Muscle of arm (tissue), 12 donors: ENCODE measurements around the gene PANK4. TPM values are rescaled to one million over a fixed set of nuclear protein-coding genes. Genes with fewer than 3 reads are reported as not detected.

Experiments used
- DNase-seq: peaks from one replicate; pipeline ENCODE4 v3.0.0-alpha.2; 2013
- polyA plus RNA-seq, 12 donors: library from polyadenylated mRNA; unstranded; fragments of 120-200 nt; gene quantifications; one replicate each; pipeline ENCODE4 v1.2.1, GENCODE V29; 2013; ENCODE audit not compliant: insufficient read length in 12 of 12

Gene PANK4
- polyA plus RNA-seq, 12 donors, result 16.7 to 24.2 (median 19.6) TPM; not detected in 1

GRCh38 chr1:2530513-2531361 lies 4.3 kb upstream of the PANK4 start:
- DNase-seq, result no peak

GRCh38 chr1:2529784-2530512 lies 3.6 kb upstream of the PANK4 start, which contains the start of gene HES5:
HES5 (minus strand) TSS chr1:2530263; CDS start chr1:2530164, 99 bp downstream.
- DNase-seq, result no peak

- DNase-seq, result no peak
Observed at GRCh38 chr1:2528966-2529783, 2.8 kb upstream of the PANK4 start.

- DNase-seq, result no peak
Observed at GRCh38 chr1:2528611-2528965, 2.2 kb upstream of the PANK4 start.

GRCh38 chr1:2528016-2528415 lies 1.6 kb upstream of the PANK4 start:
- no peak for DNase-seq

- no peak for DNase-seq
Observed at GRCh38 chr1:2527556-2527860, 1.1 kb upstream of the PANK4 start.

- no peak for DNase-seq
Observed at GRCh38 chr1:2526824-2527555, 594 bp upstream of the PANK4 start.

GRCh38 chr1:2525572-2525919 lies 850 bp downstream of the PANK4 start:
- no peak for DNase-seq

- DNase-seq, result no peak
Observed at GRCh38 chr1:2523891-2524609, 2.3 kb downstream of the PANK4 start.

GRCh38 chr1:2523191-2523890 lies 3.1 kb downstream of the PANK4 start:
- DNase-seq, result no peak

- no peak for DNase-seq
Observed at GRCh38 chr1:2522230-2522629, 4.2 kb downstream of the PANK4 start.

- no peak for DNase-seq
Observed at GRCh38 chr1:2520806-2521205, 5.6 kb downstream of the PANK4 start.

- DNase-seq, result no peak
Observed at GRCh38 chr1:2520206-2520605, 6.2 kb downstream of the PANK4 start.

- no peak for DNase-seq
Observed at GRCh38 chr1:2519729-2520128, 6.7 kb downstream of the PANK4 start.

- DNase-seq, result no peak
Observed at GRCh38 chr1:2519029-2519685, 7.2 kb downstream of the PANK4 start.

GRCh38 chr1:2518528-2518927 lies 7.9 kb downstream of the PANK4 start:
- no peak for DNase-seq

GRCh38 chr1:2517966-2518365 lies 8.4 kb downstream of the PANK4 start:
- DNase-seq, result no peak

GRCh38 chr1:2516946-2517345 lies 9.4 kb downstream of the PANK4 start:
- no peak for DNase-seq

- no peak for DNase-seq
Observed at GRCh38 chr1:2516124-2516523, 10.3 kb downstream of the PANK4 start.

- no peak for DNase-seq
Observed at GRCh38 chr1:2515763-2516080, 10.7 kb downstream of the PANK4 start.
